ENCODE data around the gene CD44. TPM values are rescaled to one million over a fixed set of nuclear protein-coding genes. Genes with fewer than 3 reads are reported as not detected.

Gene CD44
- total RNA-seq, 4 donors from 2014 or later = 861 to 1,282 (median 914) TPM

- H3K4me3 ChIP-seq (ENCODE audit: low read depth, poor library complexity, severe bottlenecking) = no peak overlapping the region
- intact Hi-C loops (cut with DNase I; ENCODE audit: low total_unique reads) = loop anchor here (5.0 kb wide), 1 partner anchor 141 kb away; no protein-coding TSS in a partner anchor
- DNase-seq (ENCODE audit: low spot score in 2 of 2) = no peak
- 38 to 48% methylated on average over 7 to 8 of the region's 8 CpGs for WGBS, 2 donors
- TF ChIP-seq, protein P1, sequence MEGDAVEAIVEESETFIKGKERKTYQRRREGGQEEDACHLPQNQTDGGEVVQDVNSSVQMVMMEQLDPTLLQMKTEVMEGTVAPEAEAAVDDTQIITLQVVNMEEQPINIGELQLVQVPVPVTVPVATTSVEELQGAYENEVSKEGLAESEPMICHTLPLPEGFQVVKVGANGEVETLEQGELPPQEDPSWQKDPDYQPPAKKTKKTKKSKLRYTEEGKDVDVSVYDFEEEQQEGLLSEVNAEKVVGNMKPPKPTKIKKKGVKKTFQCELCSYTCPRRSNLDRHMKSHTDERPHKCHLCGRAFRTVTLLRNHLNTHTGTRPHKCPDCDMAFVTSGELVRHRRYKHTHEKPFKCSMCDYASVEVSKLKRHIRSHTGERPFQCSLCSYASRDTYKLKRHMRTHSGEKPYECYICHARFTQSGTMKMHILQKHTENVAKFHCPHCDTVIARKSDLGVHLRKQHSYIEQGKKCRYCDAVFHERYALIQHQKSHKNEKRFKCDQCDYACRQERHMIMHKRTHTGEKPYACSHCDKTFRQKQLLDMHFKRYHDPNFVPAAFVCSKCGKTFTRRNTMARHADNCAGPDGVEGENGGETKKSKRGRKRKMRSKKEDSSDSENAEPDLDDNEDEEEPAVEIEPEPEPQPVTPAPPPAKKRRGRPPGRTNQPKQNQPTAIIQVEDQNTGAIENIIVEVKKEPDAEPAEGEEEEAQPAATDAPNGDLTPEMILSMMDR (IDR thresholded peaks at IDR 0.05) = no peak
- TF ChIP-seq POLR2A (IDR thresholded peaks at IDR 0.05) = no peak
Observed at GRCh38 chr11:35143297-35144135, 4.5 kb downstream of the CD44 start.

- no peak for DNase-seq (ENCODE audit: low spot score in 2 of 2)
Observed at GRCh38 chr11:35144136-35144741, 5.3 kb downstream of the CD44 start.

GRCh38 chr11:35144806-35145205, 5.8 kb downstream of the CD44 start:
- intact Hi-C loops (cut with DNase I; ENCODE audit: low total_unique reads) = loop anchor here (5.0 kb wide), 1 partner anchor 143 kb away; no protein-coding TSS in a partner anchor
- WGBS, 2 donors = 11 to 22% methylated on average over 1 of the region's 1 CpG
- H3K4me3 ChIP-seq (ENCODE audit: low read depth, poor library complexity, severe bottlenecking) = no peak overlapping the region
- TF ChIP-seq POLR2A (IDR thresholded peaks at IDR 0.05) = no peak
- TF ChIP-seq, protein P1 (IDR thresholded peaks at IDR 0.05) = no peak
- no peak for DNase-seq (ENCODE audit: low spot score in 2 of 2)

More at GRCh38 chr11:35144136-35144741, 5.3 kb downstream of the CD44 start:
- 23 to 25% methylated on average over 10 of the region's 10 CpGs for WGBS, 2 donors
- no peak overlapping the region for H3K4me3 ChIP-seq (ENCODE audit: low read depth, poor library complexity, severe bottlenecking)
- intact Hi-C loops (cut with DNase I; ENCODE audit: low total_unique reads) = loop anchor here (5.0 kb wide), 1 partner anchor 142 kb away; no protein-coding TSS in a partner anchor
- TF ChIP-seq POLR2A (IDR thresholded peaks at IDR 0.05) = no peak
- TF ChIP-seq, protein P1 (IDR thresholded peaks at IDR 0.05) = no peak

GRCh38 chr11:35145271-35145670, 6.3 kb downstream of the CD44 start:
- TF ChIP-seq, protein P1 (IDR thresholded peaks at IDR 0.05) = no peak
- no peak for TF ChIP-seq POLR2A (IDR thresholded peaks at IDR 0.05)
- intact Hi-C loops (cut with DNase I; ENCODE audit: low total_unique reads) = no loop called here
- H3K4me3 ChIP-seq (ENCODE audit: low read depth, poor library complexity, severe bottlenecking) = no peak overlapping the region
- WGBS, 2 donors = 69 to 83% methylated on average over 2 of the region's 2 CpGs
- no peak for DNase-seq (ENCODE audit: low spot score in 2 of 2)

- no peak for DNase-seq (ENCODE audit: low spot score in 2 of 2)
- intact Hi-C loops (cut with DNase I; ENCODE audit: low total_unique reads) = no loop called here
- 45 to 46% methylated on average over 7 of the region's 7 CpGs for WGBS, 2 donors
- H3K4me3 ChIP-seq (ENCODE audit: low read depth, poor library complexity, severe bottlenecking) = no peak overlapping the region
- TF ChIP-seq, protein P1 (IDR thresholded peaks at IDR 0.05) = no peak
- TF ChIP-seq POLR2A (IDR thresholded peaks at IDR 0.05) = no peak
Observed at GRCh38 chr11:35146074-35146521, 7.1 kb downstream of the CD44 start.

Data from lower leg skin (tissue), 4 donors.